OCI-LY3 (cell line): ENCODE measurements around the gene MAGI2.

Experiments
- H2AFZ ChIP-seq: fragments of 200-600, 300-600 bp; shearing (Covaris generic); 2 replicates; pipeline ENCODE4 v1.6.0; 2014; ENCODE audit warnings: antibody characterized with exemption, low read depth, low read length
- H3K27ac ChIP-seq: fragments of 200-600, 300-600 bp; sonication (generic); 2 replicates; pipeline ENCODE4 v1.5.1; 2014; ENCODE audit warnings: mild to moderate bottlenecking, low read length, moderate library complexity, mixed read lengths
- H3K27me3 ChIP-seq: fragments of 200-600, 300-600 bp; sonication (generic); 2 replicates; pipeline ENCODE4 v1.6.1; 2014; ENCODE audit warnings: low read depth, low read length, mixed read lengths
- H3K36me3 ChIP-seq: fragments of 200-600, 300-600 bp; sonication (generic); replicated peaks from 2 replicates; pipeline ENCODE3; 2014; ENCODE audit warnings: low read depth, low read length, mixed read lengths
- H3K4me1 ChIP-seq: fragments of 300-600, 200-600 bp; sonication (generic); 2 replicates; pipeline ENCODE4 v1.6.1; 2014; ENCODE audit warnings: low read length, mixed read lengths
- H3K4me2 ChIP-seq: fragments of 200-600, 300-600 bp; sonication (generic); 2 replicates; pipeline ENCODE4 v1.6.1; 2014; ENCODE audit warnings: low read length, mixed read lengths
- H3K4me3 ChIP-seq: fragments of 300-600, 200-600 bp; sonication (generic); 2 replicates; pipeline ENCODE4 v1.5.1; 2014; ENCODE audit warnings: antibody characterized with exemption, mild to moderate bottlenecking, low read length, moderate library complexity
- H3K79me2 ChIP-seq: fragments of 300-600, 200-600 bp; shearing (Covaris generic); 2 replicates; pipeline ENCODE4 v1.6.1; 2014; ENCODE audit warnings: mild to moderate bottlenecking, low read length, mixed read lengths
- H3K9ac ChIP-seq: fragments of 300-600, 200-600 bp; shearing (Covaris generic); 2 replicates; pipeline ENCODE4 v1.6.0; 2014; ENCODE audit warnings: mild to moderate bottlenecking, low read length, moderate library complexity
- H3K9me3 ChIP-seq: fragments of 200-600, 300-600 bp; shearing (Covaris generic); 2 replicates; pipeline ENCODE4 v1.6.1; 2014; ENCODE audit warnings: low read length, mixed read lengths; ENCODE audit not compliant: insufficient read depth
- H4K20me1 ChIP-seq: fragments of 200-600, 300-600 bp; sonication (generic); 2 replicates; pipeline ENCODE4 v1.6.1; 2016; ENCODE audit warnings: low read length, mixed read lengths; ENCODE audit not compliant: insufficient read depth
- CTCF ChIP-seq: fragments of 200-600, 300-600 bp; sonication (generic); IDR thresholded peaks from 2 replicates; pipeline ENCODE4 v1.5.1; 2014; ENCODE audit warnings: antibody characterized with exemption, low read length, low read depth
- EZH2phosphoT487 ChIP-seq: fragments of 200-600 bp; shearing (Covaris generic); IDR thresholded peaks from 2 replicates; pipeline ENCODE4 v1.6.1; 2018; ENCODE audit warnings: antibody characterized with exemption, mixed run types, low read depth

The MAGI2 gene

GRCh38 chr7:79410345-79410744, 43.1 kb downstream of the MAGI2 start:
- H3K9ac ChIP-seq: no peak overlapping the region
- H3K79me2 ChIP-seq: no peaks in the 10 kb centered on the region
- TF ChIP-seq EZH2phosphoT487 (no peak), CTCF (no peak)
- no peaks in the 10 kb centered on the region for H3K27me3 ChIP-seq
- H3K4me2 ChIP-seq: no peak overlapping the region
- no peak overlapping the region for H3K27ac ChIP-seq
- H3K4me3 ChIP-seq: no peak overlapping the region
- H3K36me3 ChIP-seq: no peaks in the 10 kb centered on the region
- no peaks in the 10 kb centered on the region for H4K20me1 ChIP-seq
- H3K9me3 ChIP-seq: no peaks in the 10 kb centered on the region
- H3K4me1 ChIP-seq: no peaks in the 10 kb centered on the region
- no peak overlapping the region for H2AFZ ChIP-seq

GRCh38 chr7:79407351-79407750, 46.1 kb downstream of the MAGI2 start:
- Histone ChIP-seq H3K9ac (no peak overlapping the region), H4K20me1 (no peaks in the 10 kb centered on the region), H3K4me3 (no peak overlapping the region), H3K36me3 (no peaks in the 10 kb centered on the region), H3K4me1 (no peaks in the 10 kb centered on the region), H3K4me2 (no peak overlapping the region), H2AFZ (no peak overlapping the region), H3K79me2 (no peaks in the 10 kb centered on the region), H3K27ac (no peak overlapping the region), H3K9me3 (no peaks in the 10 kb centered on the region), H3K27me3 (no peaks in the 10 kb centered on the region)
- TF ChIP-seq EZH2phosphoT487 (no peak), CTCF (no peak)

- no peaks in the 10 kb centered on the region for H3K36me3 ChIP-seq
- TF ChIP-seq CTCF (no peak), EZH2phosphoT487 (no peak)
- H3K9ac ChIP-seq: no peak overlapping the region
- H3K4me1 ChIP-seq: no peaks in the 10 kb centered on the region
- H3K4me2 ChIP-seq: no peak overlapping the region
- H3K79me2 ChIP-seq: no peaks in the 10 kb centered on the region
- no peaks in the 10 kb centered on the region for H4K20me1 ChIP-seq
- H3K9me3 ChIP-seq: no peaks in the 10 kb centered on the region
- no peaks in the 10 kb centered on the region for H3K27me3 ChIP-seq
- no peak overlapping the region for H3K27ac ChIP-seq
- no peak overlapping the region for H3K4me3 ChIP-seq
- no peak overlapping the region for H2AFZ ChIP-seq
These were observed 47.1 kb downstream of the MAGI2 start for GRCh38 chr7:79406371-79406770.

- H4K20me1 ChIP-seq: no peaks in the 10 kb centered on the region
- H3K4me1 ChIP-seq: no peaks in the 10 kb centered on the region
- no peak overlapping the region for H3K9ac ChIP-seq
- H3K9me3 ChIP-seq: no peaks in the 10 kb centered on the region
- no peak overlapping the region for H3K27ac ChIP-seq
- TF ChIP-seq EZH2phosphoT487: no peak
- TF ChIP-seq CTCF: no peak
- H3K4me2 ChIP-seq: no peak overlapping the region
- H2AFZ ChIP-seq: no peak overlapping the region
- no peaks in the 10 kb centered on the region for H3K36me3 ChIP-seq
- no peaks in the 10 kb centered on the region for H3K79me2 ChIP-seq
- H3K27me3 ChIP-seq: no peaks in the 10 kb centered on the region
- H3K4me3 ChIP-seq: no peak overlapping the region
These were observed 48.1 kb downstream of the MAGI2 start for GRCh38 chr7:79405368-79405767.
